HG03521 (cell line): ENCODE measurements around the gene SCN5A.

ENCODE experiments used
- ATAC-seq: cut with Tn5 transposase; IDR thresholded peaks from one replicate; pipeline ENCODE4 v1.9.1; 2021; ENCODE audit warnings: mild to moderate bottlenecking, moderate library complexity; ENCODE audit not compliant: unreplicated experiment

The SCN5A gene

GRCh38 chr3:38627956-38628355 is 21.5 kb downstream of the SCN5A start:
- ATAC-seq, result no peak

- no peak for ATAC-seq
These were observed 23.3 kb downstream of the SCN5A start for GRCh38 chr3:38626171-38626570.

DNA sequence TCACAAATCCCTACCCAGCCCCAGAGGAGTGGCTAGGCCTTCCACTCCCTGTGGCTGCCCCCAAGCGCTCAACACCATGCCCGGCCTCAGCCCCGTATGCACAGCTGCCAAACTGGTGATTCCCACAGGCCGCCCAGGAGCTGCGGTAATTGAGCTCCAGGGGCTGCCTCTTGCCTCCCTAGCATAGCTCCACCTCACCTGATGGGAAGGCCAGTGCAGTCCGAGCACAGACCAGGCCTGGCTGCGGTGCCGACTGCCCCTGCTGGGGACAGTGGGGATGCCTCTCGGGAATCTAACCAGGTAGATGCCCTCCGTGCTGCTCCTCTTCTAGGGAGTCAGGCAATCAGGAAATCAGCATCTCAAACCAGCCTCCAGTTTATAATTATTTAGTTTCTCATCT is 25.9 kb downstream of the SCN5A start:
- no peak for ATAC-seq

GRCh38 chr3:38622336-38622735 is 27.2 kb downstream of the SCN5A start:
- no peak for ATAC-seq

GRCh38 chr3:38620236-38620635 is 29.3 kb downstream of the SCN5A start:
- ATAC-seq, result no peak

- ATAC-seq, result no peak
These were observed 31.1 kb downstream of the SCN5A start for GRCh38 chr3:38618343-38618742.

GRCh38 chr3:38617586-38617985 is 31.9 kb downstream of the SCN5A start:
- ATAC-seq, result no peak

- no peak for ATAC-seq
These were observed 32.4 kb downstream of the SCN5A start for GRCh38 chr3:38617137-38617536.

GRCh38 chr3:38616658-38617057 is 32.8 kb downstream of the SCN5A start:
- no peak for ATAC-seq

DNA sequence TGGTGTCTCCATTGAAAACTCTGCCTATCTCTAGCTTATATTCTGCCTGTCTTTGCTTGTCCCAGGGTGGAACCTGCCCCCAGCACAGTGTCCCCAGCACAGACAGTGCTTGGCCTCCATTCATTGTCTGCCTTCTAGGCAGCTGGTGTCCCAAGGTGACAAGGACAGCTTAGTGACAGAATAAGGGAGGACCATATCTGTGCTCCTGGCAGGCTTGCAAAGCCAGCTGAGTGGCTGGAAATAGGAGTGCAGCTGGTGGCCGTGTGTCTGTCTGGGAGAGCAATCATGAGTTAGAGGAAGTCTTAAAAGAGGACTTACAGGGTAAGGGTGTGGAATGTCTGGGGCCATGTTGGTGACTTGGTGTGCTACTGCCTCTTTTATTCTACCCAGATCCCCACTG is 33.4 kb downstream of the SCN5A start:
- no peak for ATAC-seq

DNA sequence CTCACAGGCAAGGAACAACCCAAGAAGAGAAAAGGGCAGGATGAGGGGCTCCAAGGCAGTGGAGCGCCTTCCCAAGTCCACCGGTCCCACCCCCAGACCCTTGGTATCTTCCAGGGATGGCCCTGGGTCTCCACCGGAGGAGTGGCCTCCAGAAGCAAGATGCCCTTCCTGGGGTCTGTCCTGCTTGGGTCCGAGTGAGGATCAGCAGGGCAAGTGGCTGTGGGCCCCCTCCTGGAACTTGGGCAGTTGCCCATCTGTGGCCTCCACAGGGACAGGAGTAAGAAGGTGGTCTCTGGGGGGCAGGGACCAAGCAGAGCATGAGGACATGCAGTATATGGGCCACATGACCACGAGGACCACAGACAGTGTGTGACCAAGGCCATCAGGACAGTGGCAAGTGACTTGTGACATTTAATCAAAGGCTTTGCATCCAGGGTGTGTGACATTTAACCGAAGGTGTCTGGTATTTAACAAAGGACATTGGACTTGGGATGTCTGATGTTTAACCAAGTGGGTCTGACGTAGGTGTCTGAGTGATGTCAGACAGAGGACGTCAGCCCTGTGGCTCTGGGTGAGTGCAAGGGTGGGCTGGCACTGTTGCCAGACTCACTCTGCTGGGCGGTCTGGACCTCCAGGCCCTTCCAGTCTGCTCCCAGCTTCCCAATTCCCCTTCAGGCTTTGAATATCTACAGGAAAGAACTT is 34.7 kb downstream of the SCN5A start:
- no peak for ATAC-seq

DNA sequence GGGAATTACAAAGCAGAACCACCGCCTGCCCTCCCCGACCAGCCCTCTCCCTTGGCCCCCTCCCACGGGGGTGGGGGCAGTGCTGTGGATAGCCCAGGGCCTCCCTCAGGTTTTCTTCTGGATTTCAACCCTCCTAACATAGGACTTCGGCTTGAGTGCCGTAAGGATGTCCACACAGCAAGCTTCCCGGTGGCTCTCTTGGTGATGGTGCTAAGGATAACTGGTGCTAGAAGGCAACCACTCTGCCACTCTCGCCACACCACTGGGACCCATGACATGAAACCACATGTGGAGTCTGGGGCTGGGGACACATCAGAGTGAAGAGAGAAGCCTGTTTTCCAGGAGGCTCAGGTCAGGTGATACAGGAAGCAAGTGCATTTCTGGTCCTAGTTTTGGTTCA is 35.4 kb downstream of the SCN5A start:
- ATAC-seq, result no peak

GRCh38 chr3:38613426-38613825 is 36.1 kb downstream of the SCN5A start:
- ATAC-seq, result no peak

- ATAC-seq, result no peak
These were observed 37.6 kb downstream of the SCN5A start for GRCh38 chr3:38611866-38612265.

- ATAC-seq, result no peak
These were observed 38.6 kb downstream of the SCN5A start for GRCh38 chr3:38610934-38611333.

GRCh38 chr3:38610436-38610835 is 39.1 kb downstream of the SCN5A start:
- ATAC-seq, result no peak

DNA sequence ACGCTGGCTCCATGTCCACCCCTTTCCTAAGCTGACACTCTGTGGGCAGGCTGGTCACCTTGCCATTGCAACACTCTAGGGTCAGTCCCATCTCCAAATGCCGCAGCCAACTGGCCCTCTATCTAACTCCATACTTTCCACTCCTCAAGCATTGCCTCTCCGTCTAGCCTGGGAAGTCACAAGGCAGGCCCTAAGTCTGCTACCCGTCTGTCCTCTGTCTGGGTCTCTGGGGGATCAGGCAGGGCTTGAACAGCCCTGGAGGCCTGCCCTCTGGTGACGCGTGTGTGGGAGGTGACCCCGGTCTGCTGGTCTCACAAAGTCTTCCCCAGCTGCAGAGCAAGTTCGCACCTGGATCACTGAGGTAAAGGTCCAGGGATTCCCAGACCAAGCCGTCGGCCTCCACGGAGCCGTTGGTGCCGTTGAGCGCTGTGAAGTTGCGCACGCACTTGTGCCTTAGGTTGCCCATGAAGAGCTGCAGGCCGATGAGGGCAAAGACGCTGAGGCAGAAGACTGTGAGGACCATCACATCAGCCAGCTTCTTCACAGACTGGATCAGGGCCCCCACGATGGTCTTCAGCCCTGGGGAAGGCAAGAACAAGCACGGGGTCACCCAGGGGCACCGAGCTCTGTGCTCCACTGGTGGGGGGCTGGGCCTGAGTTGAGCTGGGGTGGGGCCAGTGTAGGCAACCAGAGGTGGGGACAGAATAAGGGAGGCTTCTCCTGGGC is 39.9 kb downstream of the SCN5A start:
- ATAC-seq, result no peak

DNA sequence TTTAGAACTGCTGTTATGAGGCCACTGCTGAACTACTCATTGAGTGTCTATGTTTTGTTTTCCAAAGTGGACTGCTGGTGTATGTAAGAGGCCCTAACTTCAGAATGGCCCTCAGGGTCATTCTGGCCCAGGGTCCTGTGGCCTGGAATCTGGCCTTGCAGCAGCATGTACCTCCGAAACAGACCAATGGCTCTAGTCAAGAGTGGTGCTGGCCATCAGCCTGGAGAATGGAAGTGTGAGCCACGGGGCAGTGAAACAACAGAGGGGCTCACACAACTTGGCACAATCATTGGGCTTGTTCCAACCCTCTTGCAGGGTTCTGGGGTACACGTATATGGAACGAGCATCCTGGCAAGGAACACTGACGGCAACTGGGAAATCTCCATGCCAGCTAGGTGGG is 40.5 kb downstream of the SCN5A start:
- ATAC-seq, result no peak

- no peak for ATAC-seq
These were observed 41.3 kb downstream of the SCN5A start for GRCh38 chr3:38608086-38608775.

- no peak for ATAC-seq
These were observed 42.9 kb downstream of the SCN5A start for GRCh38 chr3:38606561-38606960.

DNA sequence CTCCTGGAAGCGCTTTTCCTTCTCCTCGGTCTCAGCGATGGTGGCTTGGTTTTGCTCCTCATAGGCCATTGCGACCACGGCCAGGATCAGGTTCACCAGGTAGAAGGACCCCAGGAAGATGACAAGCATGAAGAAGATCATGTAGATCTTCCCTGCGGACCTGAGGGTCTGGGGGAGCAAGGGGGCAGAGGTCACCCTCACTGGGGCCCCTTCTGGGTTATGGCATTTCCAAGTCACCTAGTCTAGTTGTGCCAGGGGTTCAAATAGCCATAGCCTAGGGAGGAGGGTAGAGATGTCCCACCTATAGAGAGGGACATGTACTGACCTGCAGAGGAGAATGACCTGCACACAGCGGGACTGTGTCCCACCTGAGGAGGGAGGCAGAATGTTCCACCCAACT is 43.5 kb downstream of the SCN5A start:
- ATAC-seq, result no peak

DNA sequence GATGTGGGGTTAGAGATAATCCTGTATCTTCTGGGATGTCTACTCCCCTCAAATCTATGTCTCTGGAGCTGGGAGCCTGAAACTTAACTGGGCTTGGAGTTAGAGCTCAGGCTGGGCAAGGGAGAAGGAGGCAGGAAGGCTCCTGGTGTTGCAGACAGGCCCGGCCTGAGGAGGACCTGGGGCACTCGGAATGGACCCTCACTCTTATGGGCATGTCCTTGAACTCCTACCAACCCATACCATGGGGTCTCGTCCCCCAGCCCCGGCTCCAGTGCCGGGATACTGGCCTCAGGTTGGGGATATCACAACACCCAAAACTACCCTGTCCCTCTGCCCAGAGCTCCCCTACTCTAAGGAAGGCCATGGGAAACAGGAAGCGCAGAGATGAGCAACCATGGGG is 45.2 kb downstream of the SCN5A start:
- ATAC-seq, result no peak
